LNCAP (cell line): ENCODE results near the gene NCOA3.

Experiments
- CTCF ChIP-seq: fragments of 450-650 bp; IDR thresholded peaks from 2 replicates; pipeline ENCODE4 v1.5.1; 2017; ENCODE audit warnings: mild to moderate bottlenecking

Gene NCOA3

GRCh38 chr20:47674686-47675085 lies 173.0 kb downstream of the NCOA3 start:
- no peak for TF ChIP-seq CTCF

DNA sequence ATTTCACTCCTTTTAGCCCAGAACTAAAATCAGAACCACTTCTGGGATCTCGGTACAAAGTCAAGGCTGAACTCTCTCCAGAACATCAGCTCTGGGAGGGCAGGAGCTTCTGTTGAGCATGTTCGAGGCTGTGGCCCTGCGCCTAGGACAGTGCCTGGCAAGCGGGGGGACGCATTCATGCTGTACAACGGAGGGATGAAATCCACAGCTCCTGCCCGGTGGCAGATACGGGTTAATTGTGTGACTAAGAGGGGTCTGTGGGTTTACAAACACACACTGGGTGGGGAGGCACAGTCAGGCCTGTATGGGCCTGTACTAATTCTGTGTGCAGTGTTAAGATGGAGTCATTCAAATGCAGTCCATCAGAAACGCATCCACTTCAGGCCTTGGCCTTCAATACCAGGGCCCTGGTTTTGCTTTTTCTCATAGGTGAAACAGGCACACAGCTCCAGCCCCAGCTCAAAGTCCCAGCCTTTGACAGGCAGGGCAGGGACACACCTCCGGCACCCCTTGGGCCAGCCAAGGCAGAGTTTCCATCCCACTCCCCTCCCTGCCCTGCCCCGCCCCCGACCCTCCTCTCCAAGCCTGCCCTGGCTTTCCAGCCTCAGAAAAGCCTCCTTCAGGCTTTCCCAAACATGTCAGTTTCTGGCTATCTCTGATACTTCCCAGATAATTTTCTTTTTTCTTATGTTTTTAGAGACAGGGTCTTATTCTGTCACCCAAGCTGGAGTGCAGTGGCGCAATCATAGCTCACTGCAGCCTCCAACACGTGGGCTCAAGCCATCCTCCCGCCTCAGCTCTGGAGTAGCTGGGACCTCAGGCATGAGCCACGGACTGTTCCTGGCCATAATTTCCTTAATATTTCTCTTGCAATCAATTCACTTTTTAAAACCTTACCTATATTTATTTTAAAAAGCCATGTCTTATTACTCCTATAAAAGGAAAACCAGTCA lies 173.8 kb downstream of the NCOA3 start:
- TF ChIP-seq CTCF: no peak

GRCh38 chr20:47676219-47676721 lies 174.6 kb downstream of the NCOA3 start:
- TF ChIP-seq CTCF: 0 out of 2 replicates have a peak, but pooled peaks have one; percentile 8

- no peak for TF ChIP-seq CTCF
Observed at GRCh38 chr20:47676912-47677634, 175.4 kb downstream of the NCOA3 start.

GRCh38 chr20:47677635-47678453 lies 176.2 kb downstream of the NCOA3 start:
- TF ChIP-seq CTCF: peak; percentile 93

DNA sequence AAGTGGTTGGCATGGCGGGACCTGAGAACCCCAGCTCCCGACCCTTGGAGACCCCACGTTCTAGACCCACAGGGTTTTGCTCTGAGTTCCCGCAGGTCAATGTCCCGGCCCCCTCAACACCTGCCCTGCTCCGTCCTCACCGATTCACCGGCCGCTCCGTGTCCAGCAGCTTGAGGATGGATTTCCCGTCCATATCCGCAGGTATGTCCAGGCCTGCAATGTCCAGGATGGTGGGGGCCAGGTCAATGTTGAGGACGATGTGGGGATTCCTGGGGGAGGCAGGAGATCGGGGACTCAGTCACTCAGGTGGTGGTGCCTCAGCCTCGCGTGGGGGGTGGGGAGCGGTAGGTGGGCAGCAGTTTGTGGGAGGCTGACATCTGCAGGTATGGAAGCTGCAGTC lies 176.8 kb downstream of the NCOA3 start:
- no peak for TF ChIP-seq CTCF

GRCh38 chr20:47679462-47679861 lies 177.8 kb downstream of the NCOA3 start:
- TF ChIP-seq CTCF: no peak
